DOHH2 (cell line): ENCODE results near the gene SEMA4C.

ENCODE experiments used
- H3F3A ChIP-seq: fragments of 200-600 bp; sonication (generic), shearing (Covaris generic); 2 replicates; pipeline ENCODE4 v1.6.0; 2016; ENCODE audit warnings: antibody characterized with exemption, mild to moderate bottlenecking; ENCODE audit not compliant: control insufficient read depth, insufficient read depth
- H3K27ac ChIP-seq: fragments of 200-600 bp; sonication (generic); 2 replicates; pipeline ENCODE4 v1.5.1; 2014; ENCODE audit warnings: low read depth, mild to moderate bottlenecking, low read length, moderate library complexity
- H3K27me3 ChIP-seq: fragments of 200-600 bp; sonication (generic); 2 replicates; pipeline ENCODE4 v1.6.1; 2014; ENCODE audit warnings: mild to moderate bottlenecking, low read length, mixed read lengths; ENCODE audit not compliant: control insufficient read depth
- H3K36me3 ChIP-seq: fragments of 200-600 bp; sonication (generic); 2 replicates; pipeline ENCODE4 v1.6.1; 2014; ENCODE audit warnings: mild to moderate bottlenecking, low read length, moderate library complexity, mixed read lengths; ENCODE audit not compliant: control insufficient read depth
- H3K4me1 ChIP-seq: fragments of 200-600 bp; sonication (generic); 2 replicates; pipeline ENCODE4 v1.6.1; 2014; ENCODE audit warnings: mild to moderate bottlenecking, low read length, mixed read lengths; ENCODE audit not compliant: control insufficient read depth
- H3K4me2 ChIP-seq: fragments of 200-600 bp; sonication (generic); 2 replicates; pipeline ENCODE4 v1.6.0; 2014; ENCODE audit warnings: mild to moderate bottlenecking, low read length, moderate library complexity
- H3K4me3 ChIP-seq: fragments of 200-600 bp; sonication (generic); 2 replicates; pipeline ENCODE4 v1.5.1; 2014; ENCODE audit warnings: mild to moderate bottlenecking, low read length, mixed read lengths
- H3K79me2 ChIP-seq: fragments of 200-600 bp; sonication (generic); 2 replicates; pipeline ENCODE4 v1.6.1; 2014; ENCODE audit warnings: mild to moderate bottlenecking, low read length, mixed read lengths; ENCODE audit not compliant: control insufficient read depth
- H3K9me2 ChIP-seq: fragments of 200-600 bp; sonication (generic); replicated peaks from 2 replicates; pipeline ENCODE4 v1.6.1; 2014; ENCODE audit warnings: mild to moderate bottlenecking, low read length, mixed read lengths; ENCODE audit not compliant: control insufficient read depth
- H3K9me3 ChIP-seq: fragments of 200-600 bp; sonication (generic); 2 replicates; pipeline ENCODE4 v1.6.1; 2014; ENCODE audit warnings: antibody characterized with exemption, low read length, mixed read lengths; ENCODE audit not compliant: control insufficient read depth, insufficient read depth
- H4K20me1 ChIP-seq: fragments of 200-600 bp; sonication (generic); 2 replicates; pipeline ENCODE4 v1.6.0; 2014; ENCODE audit warnings: low read depth, mild to moderate bottlenecking, antibody characterized with exemption, low read length, moderate library complexity; ENCODE audit not compliant: control insufficient read depth, insufficient read depth
- CTCF ChIP-seq: fragments of 200-600 bp; sonication (generic); IDR thresholded peaks from one replicate; pipeline ENCODE4 v1.5.1; 2014; ENCODE audit warnings: antibody characterized with exemption, mild to moderate bottlenecking, low read depth, low read length; ENCODE audit not compliant: poor library complexity, severe bottlenecking
- EZH2phosphoT487 ChIP-seq: fragments of 200-600 bp; sonication (generic); IDR thresholded peaks from 2 replicates; pipeline ENCODE4 v1.6.1; 2017; ENCODE audit warnings: borderline replicate concordance, mild to moderate bottlenecking, antibody characterized with exemption, low read length, moderate library complexity, mixed read lengths

SEMA4C gene

DNA sequence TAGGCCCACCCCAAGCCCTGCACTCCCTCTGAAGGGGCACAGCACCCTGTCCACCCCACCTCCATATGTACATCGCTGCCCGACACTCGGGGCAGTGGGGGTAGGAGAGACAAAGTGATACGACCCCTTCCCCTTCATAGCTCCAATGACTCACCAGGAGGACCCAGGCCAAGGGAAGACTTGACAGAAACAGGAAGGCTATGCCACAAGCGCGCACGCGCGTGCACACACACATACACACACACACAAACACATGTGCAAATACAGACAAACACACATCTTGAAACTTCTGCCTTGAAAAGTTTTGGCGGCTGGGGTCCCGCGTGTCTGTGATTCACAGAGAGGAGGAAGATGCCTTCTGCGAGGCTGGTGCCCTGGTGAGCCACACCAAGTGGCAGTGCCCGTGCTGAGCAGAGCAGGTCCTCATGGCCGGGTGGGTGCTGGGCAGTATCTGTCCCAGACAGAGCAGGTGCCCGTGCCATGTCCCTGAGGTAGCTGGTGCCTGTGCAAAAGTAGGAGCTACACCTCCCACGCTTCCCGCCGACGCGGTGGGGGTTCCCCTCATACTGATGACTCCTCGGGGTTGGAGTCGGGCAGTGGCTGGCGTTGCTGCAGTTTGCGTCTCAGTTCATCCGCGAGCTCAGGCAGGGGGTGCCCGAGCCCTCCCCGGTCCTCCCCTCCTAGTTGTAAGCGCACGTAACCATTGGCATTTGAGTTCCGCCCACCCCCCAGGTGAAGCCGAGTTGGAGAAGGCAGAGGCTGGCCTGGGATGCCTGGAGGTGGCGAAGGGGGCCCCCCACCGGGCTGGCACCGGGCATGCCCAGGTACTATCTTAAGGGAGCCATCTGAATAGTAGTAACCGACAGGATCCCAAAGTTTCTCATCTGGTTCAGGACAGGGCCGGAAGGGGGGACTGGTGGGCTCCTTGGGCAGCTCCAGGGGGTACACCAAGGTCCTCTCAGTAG, 9.5 kb downstream of the SEMA4C start:
- no peaks in the 10 kb centered on the region for H3F3A ChIP-seq
- TF ChIP-seq CTCF (no peak), EZH2phosphoT487 (no peak)
- no peaks in the 10 kb centered on the region for H3K9me3 ChIP-seq
- H3K79me2 ChIP-seq, result peaks cover 16% of the 10 kb centered on the region
- no peak overlapping the region for H3K27ac ChIP-seq
- no peaks in the 10 kb centered on the region for H3K9me2 ChIP-seq
- peaks cover 22% of the 10 kb centered on the region for H3K4me1 ChIP-seq
- H3K27me3 ChIP-seq, result peaks cover 14% of the 10 kb centered on the region
- H3K4me3 ChIP-seq, result no peak overlapping the region
- H3K4me2 ChIP-seq, result no peak overlapping the region
- no peaks in the 10 kb centered on the region; the same call in 1 of the 2 replicates for H4K20me1 ChIP-seq
- no peaks in the 10 kb centered on the region for H3K36me3 ChIP-seq

DNA sequence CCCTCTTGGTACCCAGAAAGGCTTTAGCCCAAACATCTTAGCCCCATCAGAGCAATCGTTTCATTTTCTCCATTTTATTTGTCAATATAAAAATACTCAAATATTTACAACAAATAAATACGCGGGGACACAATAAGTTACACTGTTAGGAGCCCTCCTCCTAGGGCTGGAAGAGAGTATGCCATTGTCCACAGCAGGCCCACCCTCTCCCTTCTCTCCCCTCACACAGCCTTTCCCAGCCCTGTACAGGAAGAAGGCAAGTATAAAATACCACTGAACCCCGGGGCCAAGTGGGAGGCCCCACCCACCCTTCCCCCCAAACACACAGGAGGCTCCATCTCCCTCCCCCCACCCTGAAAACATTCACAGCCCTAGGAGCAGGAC, 10.2 kb downstream of the SEMA4C start:
- Histone ChIP-seq H3K27ac (no peak overlapping the region), H3K4me2 (no peak overlapping the region), H3K36me3 (no peaks in the 10 kb centered on the region), H4K20me1 (no peaks in the 10 kb centered on the region; the same call in 1 of the 2 replicates), H3K9me3 (no peaks in the 10 kb centered on the region), H3K79me2 (peaks cover 16% of the 10 kb centered on the region), H3K4me3 (no peak overlapping the region), H3F3A (no peaks in the 10 kb centered on the region), H3K27me3 (peaks cover 14% of the 10 kb centered on the region), H3K9me2 (no peaks in the 10 kb centered on the region), H3K4me1 (peaks cover 22% of the 10 kb centered on the region)
- TF ChIP-seq CTCF (no peak), EZH2phosphoT487 (no peak)

DNA sequence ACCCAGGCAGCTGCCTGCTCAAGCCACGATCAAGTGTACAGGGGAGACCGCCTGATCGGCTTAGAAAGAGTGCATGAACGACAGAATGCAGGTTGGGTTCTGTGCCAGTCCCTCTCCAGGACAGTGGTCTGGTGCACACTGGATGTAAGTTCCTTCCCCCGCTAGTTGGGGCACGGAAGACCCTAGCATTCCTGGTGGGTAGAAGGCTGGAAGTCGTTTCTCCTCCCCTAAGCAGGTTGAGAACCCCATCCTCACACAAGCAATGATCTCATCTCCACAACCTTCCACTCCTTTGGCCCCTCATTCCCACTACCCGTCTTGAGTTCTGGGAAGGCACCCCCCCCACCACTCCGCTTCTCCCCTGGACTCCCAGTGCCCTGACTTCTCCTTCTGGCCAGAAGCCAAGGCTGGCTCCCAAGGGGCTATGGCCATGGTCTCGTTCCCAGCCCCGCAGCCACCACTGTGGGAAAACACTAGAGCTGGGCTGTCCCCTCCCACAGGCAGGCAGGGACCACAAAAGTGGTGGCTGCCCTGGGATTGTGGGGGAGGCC, 10.7 kb downstream of the SEMA4C start:
- Histone ChIP-seq H3K27ac (no peak overlapping the region), H3K4me3 (peak overlapping the region; percentile 83; the same call in 1 of the 2 replicates), H3K79me2 (peaks cover 16% of the 10 kb centered on the region), H3K9me2 (no peaks in the 10 kb centered on the region), H3K36me3 (no peaks in the 10 kb centered on the region), H3K27me3 (peaks cover 14% of the 10 kb centered on the region), H3K4me1 (peaks cover 22% of the 10 kb centered on the region), H3F3A (no peaks in the 10 kb centered on the region), H4K20me1 (no peaks in the 10 kb centered on the region; the same call in 1 of the 2 replicates), H3K9me3 (no peaks in the 10 kb centered on the region), H3K4me2 (peak overlapping the region; percentile 58)
- TF ChIP-seq EZH2phosphoT487, result no peak
